Thoracic aorta (tissue), 2 donors: ENCODE results near the gene BBS2. TPM values are rescaled to one million over a fixed set of nuclear protein-coding genes. Genes with fewer than 3 reads are reported as not detected.

Source experiments
- ATAC-seq: fragments of 150-250 bp; one replicate; pipeline ENCODE4 v1.8.0; 2017; ENCODE audit warnings: low read depth; ENCODE audit not compliant: insufficient number of reproducible peaks, low FRiP score
- DNase-seq: peaks from one replicate; pipeline ENCODE4 v3.0.0-alpha.2; 2020; ENCODE audit warnings: low spot score
- H3K27ac ChIP-seq, 2 donors: fragments of 200-600 bp; sonication (generic); 1 replicate in 1 of 2; 2 replicates in 1 of 2; pipeline ENCODE4 v1.5.1; 2016; ENCODE audit warnings: mild to moderate bottlenecking in 2 of 2, moderate library complexity in 2 of 2
- H3K27me3 ChIP-seq: fragments of 200-600 bp; sonication (generic); replicated peaks from 2 replicates; pipeline ENCODE4 v1.6.0; 2016; ENCODE audit warnings: mild to moderate bottlenecking; ENCODE audit not compliant: insufficient read depth
- H3K36me3 ChIP-seq: fragments of 200-600 bp; sonication (generic); one replicate; pipeline ENCODE4 v1.5.1; 2016
- H3K4me1 ChIP-seq, 2 donors: fragments of 200-600 bp; sonication (generic); 1 replicate in 1 of 2; 2 replicates in 1 of 2; pipeline versions ENCODE4 v1.5.1 to v1.6.0; 2016; ENCODE audit warnings: low read depth in 2 of 2, mild to moderate bottlenecking in 1 of 2; ENCODE audit not compliant: control insufficient read depth in 1 of 2
- H3K4me3 ChIP-seq: fragments of 200-600 bp; sonication (generic); 2 replicates; pipeline ENCODE4 v1.5.1; 2016; ENCODE audit warnings: mild to moderate bottlenecking
- H3K9me3 ChIP-seq: fragments of 200-600 bp; sonication (generic); 2 replicates; pipeline ENCODE4 v1.5.1; 2016
- CTCF ChIP-seq: fragments of 200-600 bp; sonication (generic); IDR thresholded peaks from one replicate; pipeline ENCODE4 v1.5.1; 2019; ENCODE audit warnings: antibody characterized with exemption
- total RNA-seq, 2 donors: library from RNA; depleted of rRNA; stranded (reverse); fragments of >200 nt; gene quantifications; one replicate each; pipeline versions ENCODE4 v1.1.0 to v1.2.3, GENCODE V29; 2016

Gene BBS2
- total RNA-seq, 2 donors from 2014 or later: 33.3 to 39.3 TPM

GRCh38 chr16:56513972-56514371 is 5.9 kb downstream of the BBS2 start:
- H3K27ac ChIP-seq: no peak overlapping the region
- H3K4me3 ChIP-seq: no peak overlapping the region
- peaks cover 22 to 47% of the 10 kb centered on the region in 2 donors for H3K4me1 ChIP-seq
- DNase-seq (no peak), ATAC-seq (no peak)
- TF ChIP-seq CTCF: peak; percentile 47
- H3K36me3 ChIP-seq: peaks cover 6% of the 10 kb centered on the region
- no peaks in the 10 kb centered on the region for H3K27me3 ChIP-seq
- no peaks in the 10 kb centered on the region for H3K9me3 ChIP-seq

GRCh38 chr16:56513091-56513490 is 6.7 kb downstream of the BBS2 start:
- TF ChIP-seq CTCF: no peak
- no peak for DNase-seq

GRCh38 chr16:56512025-56512424 is 7.8 kb downstream of the BBS2 start:
- DNase-seq: no peak
- H3K9me3 ChIP-seq: no peaks in the 10 kb centered on the region
- no peak for TF ChIP-seq CTCF

More at GRCh38 chr16:56513091-56513490, 6.7 kb downstream of the BBS2 start:
- peaks cover 8% of the 10 kb centered on the region for H3K36me3 ChIP-seq
- ATAC-seq: no peak
- no peak overlapping the region for H3K27ac ChIP-seq
- H3K9me3 ChIP-seq: no peaks in the 10 kb centered on the region
- no peak overlapping the region for H3K4me3 ChIP-seq
- H3K4me1 ChIP-seq: peaks cover 13 to 38% of the 10 kb centered on the region in 2 donors
- H3K27me3 ChIP-seq: no peaks in the 10 kb centered on the region

GRCh38 chr16:56510544-56510943 is 9.3 kb downstream of the BBS2 start:
- DNase-seq (no peak), ATAC-seq (no peak)
- H3K27me3 ChIP-seq: no peaks in the 10 kb centered on the region
- H3K4me1 ChIP-seq: peaks cover 6 to 26% of the 10 kb centered on the region in 2 donors
- H3K36me3 ChIP-seq: peaks cover 11% of the 10 kb centered on the region
- TF ChIP-seq CTCF: no peak
- H3K9me3 ChIP-seq: no peaks in the 10 kb centered on the region
- H3K4me3 ChIP-seq: no peak overlapping the region
- H3K27ac ChIP-seq: no peak overlapping the region

More at GRCh38 chr16:56512025-56512424, 7.8 kb downstream of the BBS2 start:
- Histone ChIP-seq H3K4me3 (no peak overlapping the region), H3K27ac (no peak overlapping the region), H3K4me1 (peaks cover 10 to 33% of the 10 kb centered on the region in 2 donors), H3K36me3 (peaks cover 8% of the 10 kb centered on the region), H3K27me3 (no peaks in the 10 kb centered on the region)
- ATAC-seq: no peak

GRCh38 chr16:56506941-56507340 is 12.9 kb downstream of the BBS2 start:
- DNase-seq (no peak), ATAC-seq (peak; percentile 48)
- Histone ChIP-seq H3K4me3 (no peak overlapping the region), H3K36me3 (peaks cover 37% of the 10 kb centered on the region), H3K4me1 (peaks cover 6 to 12% of the 10 kb centered on the region in 2 donors), H3K9me3 (no peaks in the 10 kb centered on the region), H3K27ac (peak overlapping the region; percentile 24 to 60), H3K27me3 (no peaks in the 10 kb centered on the region)
- no peak for TF ChIP-seq CTCF
